NCI-H128 (cell line): Measurements from ENCODE around the gene TUBGCP3.

Experiments used
- DNase-seq: peaks from one replicate; lab custom pipeline; 2025; ENCODE audit not compliant: unreplicated experiment; lab: John Stamatoyannopoulos, UW

TUBGCP3 gene

DNA sequence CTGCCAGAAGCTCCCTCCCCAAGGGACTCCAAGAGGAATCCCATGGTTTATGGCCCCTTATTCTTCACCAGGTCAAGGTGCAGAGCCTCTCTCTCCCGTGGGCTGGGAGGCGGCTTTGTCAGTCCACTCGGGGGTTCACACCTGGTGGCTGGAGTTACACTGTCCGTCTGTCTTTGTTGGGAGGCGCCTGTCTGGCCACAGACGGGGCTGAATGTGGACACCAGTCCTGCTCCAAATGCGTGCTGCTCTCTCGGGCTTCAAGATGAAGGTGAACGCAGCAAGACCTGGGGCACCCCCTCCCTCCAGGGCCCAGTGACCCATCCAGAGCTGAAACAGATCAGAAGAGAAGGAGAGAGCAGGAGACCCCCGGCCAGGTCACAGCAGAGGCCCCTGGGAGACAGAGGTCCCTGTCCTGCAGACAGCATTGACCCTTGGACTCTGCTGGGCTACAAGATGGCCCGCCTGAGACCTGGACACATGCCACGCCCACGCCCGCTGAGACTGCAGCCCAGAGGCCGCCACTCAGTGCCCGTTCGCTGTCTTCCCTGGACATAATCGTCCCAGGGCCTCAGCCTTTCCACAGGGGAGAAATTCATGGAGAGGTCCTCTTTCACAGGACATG lies 29.9 kb upstream of the TUBGCP3 start:
- DNase-seq = no peak

DNA sequence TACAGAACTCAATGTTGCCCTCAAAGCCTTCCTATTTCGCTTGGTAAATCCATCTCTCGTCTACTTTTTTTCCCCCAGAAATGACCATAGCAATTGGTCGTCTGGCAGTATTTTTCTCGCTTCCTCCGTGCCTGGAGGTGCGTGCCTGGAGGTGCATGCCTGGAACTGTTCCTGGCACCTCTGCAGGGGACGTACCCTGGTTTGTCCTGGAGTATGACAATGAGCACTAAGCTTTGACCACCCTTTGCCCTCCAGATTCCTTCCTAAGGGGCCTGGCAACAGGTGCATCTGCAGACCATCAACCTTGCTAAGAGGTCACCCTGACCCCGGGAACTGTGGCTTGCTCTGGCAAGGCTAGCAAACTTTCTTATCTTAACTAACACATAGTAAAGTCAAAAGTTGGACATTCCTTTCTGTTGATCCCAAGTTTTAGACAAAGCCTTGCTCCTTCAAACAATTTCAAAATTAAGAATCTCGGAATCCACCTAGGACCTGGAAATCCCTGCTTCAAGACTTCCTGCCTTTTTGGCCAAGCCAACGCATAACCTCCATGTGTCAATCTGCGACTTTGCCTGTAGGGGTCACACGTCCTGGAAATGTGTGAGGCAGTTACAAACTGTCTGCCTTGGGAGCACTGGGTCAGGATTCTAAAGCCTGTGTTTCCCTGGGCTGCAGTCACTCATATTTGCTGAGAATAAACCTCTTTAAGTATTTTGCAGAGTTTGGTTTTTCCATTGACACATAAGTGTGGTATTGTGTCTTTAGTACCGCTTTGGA lies 28.8 kb upstream of the TUBGCP3 start:
- DNase-seq = no peak

DNA sequence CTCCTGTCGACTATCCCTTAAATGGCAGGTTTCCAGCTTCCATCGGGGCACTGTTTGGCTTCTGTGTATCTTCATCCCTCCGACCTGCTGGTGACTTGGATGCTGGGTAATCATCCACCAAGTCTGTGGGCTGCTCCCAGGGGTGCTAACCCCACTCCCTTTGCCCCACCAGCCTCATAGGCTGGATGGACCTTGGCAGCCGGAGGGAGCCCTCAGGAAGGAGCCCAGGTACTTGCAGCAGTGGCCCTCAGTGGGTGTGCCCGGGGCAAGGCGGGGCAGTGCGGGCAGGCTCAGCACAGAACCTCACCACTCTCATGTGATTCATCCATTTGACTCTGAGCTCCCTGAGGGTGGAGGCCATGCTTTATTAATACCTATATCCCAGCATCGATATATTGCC lies 27.4 kb upstream of the TUBGCP3 start:
- no peak for DNase-seq

DNA sequence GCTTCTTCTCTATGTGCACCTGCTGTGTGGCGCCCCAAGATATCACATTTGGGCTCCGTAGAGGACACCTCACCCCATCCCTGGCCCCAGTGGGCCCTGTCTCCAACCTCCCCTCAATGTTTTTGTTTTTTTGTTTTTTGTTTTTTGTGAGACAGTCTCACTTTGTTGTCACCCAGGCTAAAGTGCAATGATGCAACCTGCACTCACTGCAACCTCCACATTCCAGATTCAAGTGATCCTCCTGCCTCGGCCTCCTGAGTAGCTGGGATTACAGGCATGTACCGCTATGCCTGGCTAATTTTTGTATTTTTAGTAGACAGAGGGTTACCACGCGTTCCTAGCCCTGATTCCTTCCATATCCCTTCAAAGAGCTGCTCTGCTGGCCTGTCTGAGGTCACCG lies 26.9 kb upstream of the TUBGCP3 start:
- DNase-seq = no peak

DNA sequence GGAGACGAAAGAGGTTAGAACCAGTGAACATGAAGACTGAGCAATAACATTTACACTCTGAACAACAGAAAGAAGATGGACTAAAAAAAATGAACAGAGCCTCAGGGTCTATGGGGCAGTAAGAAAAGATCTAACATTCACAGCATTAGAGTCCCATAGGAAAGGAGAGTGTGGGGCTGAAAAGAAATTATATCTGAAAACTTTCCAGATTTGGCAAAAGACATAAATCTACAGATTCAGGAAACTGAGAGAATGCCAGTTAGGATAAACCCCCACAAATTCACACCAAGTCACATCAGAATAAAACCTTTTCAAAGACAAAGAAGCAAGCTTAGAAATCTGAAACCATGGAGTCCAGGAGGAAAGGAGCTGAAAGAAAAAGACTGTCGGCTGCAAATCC lies 20.3 kb upstream of the TUBGCP3 start:
- no peak for DNase-seq

DNA sequence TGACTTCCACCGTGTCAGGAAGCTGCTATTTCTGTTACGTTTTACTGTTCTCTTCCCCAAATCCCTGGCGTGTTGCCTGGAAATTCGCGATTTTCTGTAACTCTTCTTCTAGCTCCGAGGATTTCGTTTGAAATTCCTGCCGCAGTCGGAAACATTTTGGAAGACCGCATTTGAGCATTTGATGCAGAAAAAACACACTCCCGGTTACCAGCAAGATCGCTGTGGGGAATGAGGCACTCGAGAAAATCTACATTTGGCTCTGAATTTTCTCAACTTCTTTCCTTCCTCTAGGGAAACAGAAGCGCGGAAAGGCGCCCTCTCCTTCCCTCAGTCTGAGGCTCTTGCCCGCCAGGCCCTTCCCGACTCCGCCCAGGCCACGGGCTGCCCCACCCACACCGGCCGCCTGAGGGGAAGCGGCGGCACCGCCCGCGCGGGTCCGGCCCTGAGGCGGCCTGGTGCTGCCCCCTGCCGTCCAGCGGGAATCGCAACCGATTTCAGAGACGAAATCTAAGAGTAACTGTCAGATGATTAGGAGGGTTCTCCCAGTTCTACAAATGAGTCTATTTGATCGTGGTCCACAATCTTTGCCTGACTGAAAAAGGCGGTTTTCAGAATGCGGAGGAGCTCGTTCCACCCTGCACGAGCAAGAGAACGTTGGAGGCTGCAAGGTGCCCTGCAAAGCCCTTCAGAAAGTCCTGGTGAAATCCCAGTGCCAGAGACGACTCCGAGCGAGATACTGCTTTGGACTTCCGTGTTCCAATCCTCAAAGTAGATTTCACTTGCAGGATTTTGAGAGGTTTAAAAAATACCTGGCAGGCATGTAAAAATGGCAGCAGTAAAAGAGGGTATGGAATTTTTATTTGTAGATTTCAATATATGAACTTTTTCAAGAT lies 18.4 kb upstream of the TUBGCP3 start:
- DNase-seq = peak; percentile 33

DNA sequence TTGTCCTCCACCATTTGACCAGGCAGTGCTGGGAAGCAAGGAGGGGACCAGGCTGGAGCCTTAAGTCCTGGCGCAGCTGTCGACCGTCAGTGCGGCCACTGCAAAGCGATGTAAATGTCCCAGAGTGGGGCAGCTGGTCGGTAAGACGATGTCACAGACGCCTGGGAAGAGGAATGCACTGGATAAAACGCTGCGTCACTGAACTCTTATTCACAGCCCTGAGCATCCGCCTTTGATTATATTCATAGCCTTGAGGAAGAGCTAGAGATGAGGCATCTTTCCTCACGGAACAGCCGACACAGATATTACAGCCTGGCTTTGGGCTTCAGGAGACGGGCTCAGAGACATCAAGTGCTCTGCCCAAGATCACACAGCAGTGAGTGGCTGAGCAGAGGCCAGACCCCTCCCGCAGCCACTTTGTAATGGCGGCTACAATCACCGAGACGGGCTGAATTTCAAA lies 17.6 kb upstream of the TUBGCP3 start:
- DNase-seq = no peak

DNA sequence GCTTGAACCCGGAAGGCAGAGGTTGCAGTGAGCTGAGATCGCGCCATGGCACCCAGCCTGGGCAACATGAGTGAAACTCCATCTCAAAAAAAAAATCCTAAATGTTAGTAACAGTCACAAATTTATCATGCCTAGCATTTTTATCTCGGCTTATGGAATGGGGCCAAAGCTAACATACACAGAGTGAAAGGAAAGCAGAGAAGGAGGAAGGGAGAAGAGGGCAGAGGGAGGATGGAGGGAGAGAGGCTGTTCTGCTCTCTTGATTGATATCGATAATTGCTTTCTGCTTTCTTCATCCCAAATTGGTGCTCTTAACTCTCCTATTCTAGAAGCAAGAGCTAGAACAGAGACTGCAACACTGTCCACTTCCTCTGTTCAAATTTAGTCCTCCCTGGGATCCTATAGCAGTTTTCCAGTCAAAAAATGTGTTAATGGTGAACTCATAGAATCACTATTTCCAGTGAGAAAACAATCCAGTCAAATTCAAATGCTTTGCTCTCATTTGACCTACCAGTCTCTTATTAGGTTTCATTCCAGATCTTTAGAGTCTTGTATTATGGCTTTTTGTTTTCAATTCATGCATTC lies 15.8 kb upstream of the TUBGCP3 start:
- no peak for DNase-seq

DNA sequence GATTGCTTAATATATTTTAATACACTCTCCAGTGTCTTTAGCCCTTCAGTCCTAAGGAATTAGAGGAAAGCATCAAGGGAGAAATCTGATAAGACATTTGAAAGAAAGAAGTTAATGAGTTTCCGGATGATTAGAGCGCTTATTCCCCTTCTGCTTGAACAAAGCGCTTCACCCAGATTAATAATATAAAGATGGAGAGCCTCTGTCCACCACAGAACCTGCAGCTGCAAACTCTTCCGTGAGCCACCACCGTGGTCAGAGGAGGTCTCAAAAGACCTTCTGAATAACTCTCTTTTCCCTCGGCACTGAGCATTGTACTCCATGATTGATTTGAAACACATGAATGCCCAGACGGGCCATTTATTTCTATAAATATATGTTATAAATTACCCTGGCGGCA lies 14.2 kb upstream of the TUBGCP3 start:
- DNase-seq = no peak

DNA sequence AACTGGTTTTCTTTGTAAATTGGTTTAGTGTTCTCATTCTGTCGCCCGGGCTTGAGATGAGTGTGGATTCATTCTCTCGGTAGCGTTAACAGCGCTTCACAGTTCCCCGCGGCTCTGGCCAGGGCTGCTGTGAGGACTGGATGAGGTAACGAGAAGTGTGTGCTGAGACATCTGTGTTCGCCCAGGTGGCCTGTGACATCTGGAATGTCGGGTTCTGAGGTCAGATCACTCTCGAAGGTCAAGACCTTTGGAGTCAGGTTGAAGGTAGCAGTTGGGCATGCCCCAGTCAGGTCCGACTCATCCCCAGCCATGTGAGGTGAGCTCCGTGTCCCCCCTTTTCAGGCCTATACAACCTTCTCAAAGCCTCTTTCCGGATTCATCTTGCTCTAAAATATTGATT lies 13.4 kb upstream of the TUBGCP3 start:
- DNase-seq = no peak

DNA sequence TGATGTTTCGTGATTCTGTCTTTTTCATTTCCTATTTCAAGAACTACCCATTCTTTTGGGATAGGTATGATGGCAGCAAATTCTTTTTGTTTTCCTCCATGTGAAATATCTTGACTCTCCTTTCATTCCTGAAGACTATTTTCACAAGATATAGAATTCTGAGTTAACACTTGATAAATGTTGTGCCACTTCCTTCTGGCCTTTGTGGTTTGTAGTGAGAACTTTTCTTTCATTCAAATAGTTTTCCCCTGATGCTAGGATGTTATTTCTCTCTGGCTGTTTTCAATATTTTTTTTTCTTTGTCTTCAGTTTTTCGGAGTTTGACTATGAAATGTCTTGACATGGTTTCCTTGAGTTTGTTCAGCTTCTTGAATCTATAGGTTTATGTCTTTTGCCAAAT lies 8.3 kb upstream of the TUBGCP3 start:
- DNase-seq = no peak

DNA sequence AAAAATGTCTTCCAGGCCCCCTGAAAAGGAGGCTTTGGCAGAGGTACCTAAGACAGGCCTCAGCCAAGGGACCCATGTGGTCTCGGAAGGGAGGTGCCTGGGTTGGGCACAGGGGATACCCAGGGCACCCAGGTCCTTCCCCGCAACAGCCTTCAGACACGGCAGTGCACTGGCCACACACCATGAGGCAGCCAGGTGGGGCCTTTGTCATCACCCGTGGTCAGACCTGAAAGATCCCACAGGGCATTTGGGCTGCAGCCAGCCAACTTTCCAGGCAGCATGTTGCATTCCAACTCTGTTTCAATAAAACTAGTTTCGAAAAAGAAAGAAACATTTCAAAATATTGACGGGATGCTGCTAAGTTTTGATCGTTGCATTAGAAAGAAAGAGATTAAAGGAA lies 4.7 kb upstream of the TUBGCP3 start:
- DNase-seq = no peak

DNA sequence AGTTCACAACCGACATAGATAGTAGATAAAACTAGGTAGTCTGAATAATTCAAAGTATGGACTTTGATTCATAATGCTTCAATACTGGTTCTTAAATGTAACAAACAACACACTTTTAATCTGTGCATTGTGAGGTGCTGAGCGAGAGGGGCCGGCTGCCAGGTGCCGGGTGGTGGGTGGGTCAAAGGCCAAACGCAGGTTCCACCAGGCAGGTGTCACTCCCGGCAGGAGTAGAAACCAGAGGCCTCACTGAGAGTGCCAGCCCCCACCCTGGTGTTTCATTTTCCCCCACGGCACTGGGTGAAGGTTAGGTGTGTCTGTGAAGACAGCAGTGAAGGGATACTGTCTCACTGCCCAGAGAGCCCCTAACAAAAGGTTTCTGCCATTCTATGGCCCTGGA lies 4.2 kb upstream of the TUBGCP3 start:
- DNase-seq = no peak

DNA sequence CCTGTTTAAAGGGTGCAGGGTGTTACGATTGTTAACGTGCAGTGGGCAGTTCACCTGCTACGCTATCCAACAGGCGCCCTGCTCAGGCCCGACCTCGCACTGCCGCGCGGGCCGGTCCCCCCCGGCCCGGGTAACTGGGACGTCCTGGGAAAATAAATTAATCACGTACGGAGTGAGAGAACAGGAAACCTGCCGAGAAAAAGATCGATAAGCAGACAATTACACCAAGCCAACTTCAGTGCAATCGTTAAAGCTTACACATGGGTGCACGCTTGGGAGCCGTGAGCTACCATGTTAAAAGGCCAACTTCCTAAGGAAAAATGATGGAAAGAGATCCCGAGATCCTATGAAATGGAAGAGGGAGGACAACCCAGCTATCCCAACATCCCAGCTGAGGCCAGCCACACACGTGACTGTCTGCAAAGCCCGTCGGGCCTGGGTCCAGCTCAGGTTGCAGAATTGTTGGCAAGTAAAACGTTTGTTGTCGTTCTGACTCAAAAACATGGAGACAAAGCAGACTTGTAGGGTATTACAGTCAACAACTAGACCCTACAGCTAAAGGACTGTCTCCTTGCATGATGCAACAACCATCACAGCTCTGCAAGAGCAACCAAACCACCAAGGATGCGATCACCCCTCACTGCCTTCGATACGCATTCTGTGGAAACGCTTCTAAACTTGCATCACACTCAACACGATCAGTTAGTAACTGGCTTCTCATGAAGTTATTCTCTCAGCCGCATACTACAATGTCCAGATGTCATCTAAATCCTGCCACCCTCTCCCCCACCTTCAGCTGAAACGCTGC lies 741 bp upstream of the TUBGCP3 start:
- no peak for DNase-seq

DNA sequence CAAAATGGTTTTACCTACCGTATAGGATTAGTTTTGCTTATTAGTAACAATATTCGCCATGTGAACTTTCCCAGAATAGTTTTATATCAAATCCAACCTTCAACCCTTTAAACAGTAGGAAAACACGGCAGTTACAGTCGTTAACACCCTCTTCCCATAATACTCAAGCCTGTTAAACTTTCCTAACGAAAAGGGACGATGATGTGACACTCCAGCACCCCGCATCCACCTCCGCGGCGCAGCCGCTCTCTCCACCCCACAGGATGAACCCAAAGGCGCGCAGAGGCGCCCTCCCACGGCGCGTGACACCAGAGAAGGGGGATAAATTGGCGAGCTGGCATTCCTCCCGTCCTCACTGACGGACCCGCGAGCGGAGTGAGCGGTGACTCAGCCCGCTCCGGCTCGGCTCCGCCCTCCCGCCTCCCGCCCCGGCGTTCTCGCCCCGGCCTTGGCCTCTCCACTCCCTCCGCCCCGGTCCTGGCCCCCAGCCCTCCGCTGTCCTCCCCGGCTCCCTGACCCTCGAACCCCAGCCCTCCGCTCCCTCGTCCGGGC lies 665 bp downstream of the TUBGCP3 start:
- peak; percentile 43 for DNase-seq

DNA sequence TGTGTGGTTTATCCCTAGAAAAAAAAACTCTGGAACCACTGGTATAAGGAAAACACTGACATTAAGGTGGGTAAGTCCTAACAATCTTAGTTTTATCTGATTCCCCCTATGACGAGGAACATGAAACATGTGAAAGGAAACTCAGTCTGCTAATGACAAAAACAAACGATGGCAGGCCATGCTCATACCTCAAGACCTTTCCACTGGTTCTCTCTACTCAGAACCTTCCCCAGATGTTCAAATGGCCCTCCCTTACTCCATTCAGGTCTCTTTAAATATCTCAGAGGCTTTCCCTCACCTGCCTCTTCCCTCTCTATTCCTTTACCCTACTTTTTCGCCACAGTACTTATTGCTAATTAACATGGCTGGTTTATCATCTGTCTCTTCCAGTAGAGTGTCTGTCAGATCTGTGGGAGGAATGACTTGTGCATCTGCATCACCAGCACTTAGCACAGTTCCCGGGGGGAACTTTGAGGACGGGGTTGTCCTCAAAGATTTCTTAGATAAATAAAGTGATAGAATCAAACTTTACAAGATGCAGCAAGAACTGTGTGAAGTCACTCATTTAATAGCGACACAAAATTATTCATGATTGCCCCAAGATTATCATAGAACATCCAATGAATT lies 1.5 kb downstream of the TUBGCP3 start:
- no peak for DNase-seq

DNA sequence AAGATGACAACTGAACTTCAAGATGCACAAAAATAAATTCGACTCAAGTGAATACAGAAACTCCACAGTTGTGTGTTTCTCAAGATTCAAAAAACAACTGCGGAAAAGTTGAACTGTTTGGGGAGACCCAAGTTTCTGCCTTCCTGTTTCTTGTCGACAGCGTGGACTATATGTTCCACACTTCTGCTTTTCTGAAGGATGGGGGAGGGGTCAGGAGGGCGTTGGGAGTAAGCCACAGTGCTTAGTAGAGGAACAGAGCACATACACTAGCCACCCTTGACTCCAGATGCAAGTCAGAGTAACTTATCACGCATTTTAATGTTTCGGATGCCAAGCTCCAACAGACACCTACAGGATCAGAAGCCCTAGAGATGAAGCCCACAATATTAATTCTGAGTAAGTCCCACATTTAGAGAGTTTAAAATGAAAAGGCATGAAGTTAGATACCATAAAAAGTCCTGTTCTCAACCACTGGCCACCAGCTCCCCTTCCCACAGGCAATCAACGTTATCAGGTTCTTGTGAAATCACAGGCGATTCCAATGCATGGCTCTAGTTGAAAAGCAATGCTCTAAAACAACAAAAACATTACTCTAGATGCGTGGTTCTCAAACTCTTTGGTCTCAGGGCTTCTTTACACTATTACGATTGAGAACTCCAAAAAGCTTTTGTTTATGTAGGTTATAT lies 4.2 kb downstream of the TUBGCP3 start:
- no peak for DNase-seq

DNA sequence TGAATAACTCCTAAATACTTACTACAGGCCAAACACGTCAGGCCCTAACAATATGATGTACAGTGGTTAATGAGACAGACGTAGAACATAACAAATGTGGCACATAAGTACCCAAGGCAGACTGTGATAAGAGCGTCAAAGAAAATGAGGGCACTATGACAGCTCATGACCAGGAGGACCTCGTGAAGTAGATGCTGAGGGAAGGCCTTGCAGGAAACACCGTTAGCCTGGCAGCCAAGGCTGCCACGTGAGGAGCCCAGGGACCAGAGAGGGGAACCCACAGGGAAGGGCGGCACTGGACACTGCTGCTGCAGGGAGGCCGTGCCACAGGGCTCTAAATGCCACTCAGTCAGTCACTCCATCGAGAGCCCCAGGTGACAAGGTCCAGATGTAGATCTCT lies 5.7 kb downstream of the TUBGCP3 start:
- DNase-seq = no peak

DNA sequence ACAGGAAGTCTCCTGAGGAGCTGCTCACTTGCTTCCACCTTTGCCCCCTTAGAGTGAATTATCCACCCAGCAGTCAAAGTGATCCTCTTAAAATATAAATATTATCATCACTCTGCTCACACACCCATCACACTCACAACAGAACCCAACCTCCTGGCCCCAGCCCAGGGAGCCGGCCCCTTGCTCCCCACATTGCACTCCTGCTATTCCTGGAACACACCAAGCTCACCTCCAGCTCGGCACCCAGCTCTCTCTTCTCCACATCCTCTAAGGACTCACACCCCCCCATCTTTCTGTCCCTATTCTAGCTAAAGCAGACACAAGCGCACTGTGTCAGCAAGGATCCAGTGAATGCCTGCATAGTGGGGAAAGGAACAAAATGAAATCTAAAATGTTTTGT lies 7.0 kb downstream of the TUBGCP3 start:
- DNase-seq = no peak
